HEK293 (cell line): ENCODE data around the gene ERLEC1.

Source experiments
- ELK4 ChIP-seq: IDR thresholded peaks from 2 replicates; pipeline ENCODE4 v1.6.1; 2011; ENCODE audit warnings: mild to moderate bottlenecking, low read depth, low read length, borderline replicate concordance
- GFI1B ChIP-seq: fragments of 450-650 bp; formaldehyde crosslinking; IDR thresholded peaks from 2 replicates; pipeline ENCODE4 v1.5.1; 2016; ENCODE audit warnings: missing biosample characterization, missing genetic modification characterization
- KLF1 ChIP-seq: fragments of 450-650 bp; formaldehyde crosslinking; IDR thresholded peaks from 2 replicates; pipeline ENCODE4 v1.5.1; 2016; ENCODE audit warnings: missing biosample characterization, missing genetic modification characterization
- KLF10 ChIP-seq: fragments of 450-650 bp; IDR thresholded peaks from 2 replicates; pipeline ENCODE4 v1.5.1; 2018; ENCODE audit warnings: missing biosample characterization, mild to moderate bottlenecking, missing genetic modification characterization
- TCF7L2 ChIP-seq: IDR thresholded peaks from 2 replicates; pipeline ENCODE4 v1.6.1; 2011; ENCODE audit warnings: low read depth, mild to moderate bottlenecking, inconsistent platforms, low read length, moderate library complexity, borderline replicate concordance
- ZBTB17 ChIP-seq: fragments of 450-650 bp; formaldehyde crosslinking; IDR thresholded peaks from 2 replicates; pipeline ENCODE4 v1.5.1; 2016; ENCODE audit warnings: missing biosample characterization, missing genetic modification characterization
- ZNF140 ChIP-seq: fragments of 450-650 bp; formaldehyde crosslinking; IDR thresholded peaks from 2 replicates; pipeline ENCODE4 v1.5.1; 2016; ENCODE audit warnings: missing biosample characterization, missing genetic modification characterization
- ZNF174 ChIP-seq: fragments of 450-650 bp; formaldehyde crosslinking; IDR thresholded peaks from 2 replicates; pipeline ENCODE4 v1.5.0; 2017; ENCODE audit warnings: missing biosample characterization, mild to moderate bottlenecking, missing genetic modification characterization
- TF ChIP-seq, protein P1 (sequence below): fragments of 450-650 bp; formaldehyde crosslinking; IDR thresholded peaks from 2 replicates; pipeline ENCODE4 v1.5.1; 2016; ENCODE audit warnings: missing biosample characterization, missing genetic modification characterization
- TF ChIP-seq, protein P2 (sequence below): fragments of 450-650 bp; formaldehyde crosslinking; IDR thresholded peaks from 2 replicates; pipeline ENCODE4 v1.5.1; 2016; ENCODE audit warnings: missing biosample characterization, missing genetic modification characterization

DNA sequence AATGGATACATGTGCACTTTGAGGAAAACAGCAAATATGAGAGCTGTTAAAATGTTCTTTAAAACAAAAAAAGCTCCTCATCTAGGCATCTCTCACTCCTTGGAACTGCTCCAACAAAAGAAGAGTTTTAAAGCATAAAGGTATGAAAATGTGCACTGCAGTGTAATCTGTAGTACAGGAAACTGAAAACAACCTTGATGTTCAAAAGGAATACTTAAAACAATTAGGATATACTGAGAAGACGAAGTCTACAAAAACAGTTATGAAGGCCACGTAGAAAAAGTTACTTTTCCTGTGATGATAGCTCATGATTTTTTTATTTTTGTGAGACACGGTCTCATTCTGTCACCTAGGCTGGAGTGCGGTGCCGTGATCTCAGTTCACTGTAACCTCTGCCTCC lies 75.0 kb downstream of the ERLEC1 start:
- TF ChIP-seq, protein P1, sequence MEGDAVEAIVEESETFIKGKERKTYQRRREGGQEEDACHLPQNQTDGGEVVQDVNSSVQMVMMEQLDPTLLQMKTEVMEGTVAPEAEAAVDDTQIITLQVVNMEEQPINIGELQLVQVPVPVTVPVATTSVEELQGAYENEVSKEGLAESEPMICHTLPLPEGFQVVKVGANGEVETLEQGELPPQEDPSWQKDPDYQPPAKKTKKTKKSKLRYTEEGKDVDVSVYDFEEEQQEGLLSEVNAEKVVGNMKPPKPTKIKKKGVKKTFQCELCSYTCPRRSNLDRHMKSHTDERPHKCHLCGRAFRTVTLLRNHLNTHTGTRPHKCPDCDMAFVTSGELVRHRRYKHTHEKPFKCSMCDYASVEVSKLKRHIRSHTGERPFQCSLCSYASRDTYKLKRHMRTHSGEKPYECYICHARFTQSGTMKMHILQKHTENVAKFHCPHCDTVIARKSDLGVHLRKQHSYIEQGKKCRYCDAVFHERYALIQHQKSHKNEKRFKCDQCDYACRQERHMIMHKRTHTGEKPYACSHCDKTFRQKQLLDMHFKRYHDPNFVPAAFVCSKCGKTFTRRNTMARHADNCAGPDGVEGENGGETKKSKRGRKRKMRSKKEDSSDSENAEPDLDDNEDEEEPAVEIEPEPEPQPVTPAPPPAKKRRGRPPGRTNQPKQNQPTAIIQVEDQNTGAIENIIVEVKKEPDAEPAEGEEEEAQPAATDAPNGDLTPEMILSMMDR, result no peak
- TF ChIP-seq TCF7L2 (no peak), ELK4 (no peak), ZNF140 (tag by site-specific recombination) (no peak), ZBTB17 (tag by site-specific recombination) (no peak), KLF10 (tag by site-specific recombination) (no peak), KLF1 (tag by site-specific recombination) (no peak), GFI1B (tag by site-specific recombination) (no peak), ZNF174 (tag by site-specific recombination) (no peak)
- TF ChIP-seq, protein P2, sequence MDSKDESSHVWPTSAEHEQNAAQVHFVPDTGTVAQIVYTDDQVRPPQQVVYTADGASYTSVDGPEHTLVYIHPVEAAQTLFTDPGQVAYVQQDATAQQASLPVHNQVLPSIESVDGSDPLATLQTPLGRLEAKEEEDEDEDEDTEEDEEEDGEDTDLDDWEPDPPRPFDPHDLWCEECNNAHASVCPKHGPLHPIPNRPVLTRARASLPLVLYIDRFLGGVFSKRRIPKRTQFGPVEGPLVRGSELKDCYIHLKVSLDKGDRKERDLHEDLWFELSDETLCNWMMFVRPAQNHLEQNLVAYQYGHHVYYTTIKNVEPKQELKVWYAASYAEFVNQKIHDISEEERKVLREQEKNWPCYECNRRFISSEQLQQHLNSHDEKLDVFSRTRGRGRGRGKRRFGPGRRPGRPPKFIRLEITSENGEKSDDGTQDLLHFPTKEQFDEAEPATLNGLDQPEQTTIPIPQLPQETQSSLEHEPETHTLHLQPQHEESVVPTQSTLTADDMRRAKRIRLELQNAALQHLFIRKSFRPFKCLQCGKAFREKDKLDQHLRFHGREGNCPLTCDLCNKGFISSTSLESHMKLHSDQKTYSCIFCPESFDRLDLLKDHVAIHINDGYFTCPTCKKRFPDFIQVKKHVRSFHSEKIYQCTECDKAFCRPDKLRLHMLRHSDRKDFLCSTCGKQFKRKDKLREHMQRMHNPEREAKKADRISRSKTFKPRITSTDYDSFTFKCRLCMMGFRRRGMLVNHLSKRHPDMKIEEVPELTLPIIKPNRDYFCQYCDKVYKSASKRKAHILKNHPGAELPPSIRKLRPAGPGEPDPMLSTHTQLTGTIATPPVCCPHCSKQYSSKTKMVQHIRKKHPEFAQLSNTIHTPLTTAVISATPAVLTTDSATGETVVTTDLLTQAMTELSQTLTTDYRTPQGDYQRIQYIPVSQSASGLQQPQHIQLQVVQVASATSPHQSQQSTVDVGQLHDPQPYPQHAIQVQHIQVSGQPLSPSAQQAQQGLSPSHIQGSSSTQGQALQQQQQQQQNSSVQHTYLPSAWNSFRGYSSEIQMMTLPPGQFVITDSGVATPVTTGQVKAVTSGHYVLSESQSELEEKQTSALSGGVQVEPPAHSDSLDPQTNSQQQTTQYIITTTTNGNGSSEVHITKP (tag by site-specific recombination), result no peak
